ENCODE data around the gene DTX2. TPM values are rescaled to one million over a fixed set of nuclear protein-coding genes. Genes with fewer than 3 reads are reported as not detected.
A peak's percentile ranks its signal among the peaks of the same experiment; 100 is the strongest.
"Not testable (repeated sequence)": the region's sequence is repeated elsewhere in the genome, so short reads cannot be mapped to it uniquely, and the experiment has no call there.

DTX2 gene
- total RNA-seq, 1 donor from 2014 or later, result 21.7 TPM

DNA sequence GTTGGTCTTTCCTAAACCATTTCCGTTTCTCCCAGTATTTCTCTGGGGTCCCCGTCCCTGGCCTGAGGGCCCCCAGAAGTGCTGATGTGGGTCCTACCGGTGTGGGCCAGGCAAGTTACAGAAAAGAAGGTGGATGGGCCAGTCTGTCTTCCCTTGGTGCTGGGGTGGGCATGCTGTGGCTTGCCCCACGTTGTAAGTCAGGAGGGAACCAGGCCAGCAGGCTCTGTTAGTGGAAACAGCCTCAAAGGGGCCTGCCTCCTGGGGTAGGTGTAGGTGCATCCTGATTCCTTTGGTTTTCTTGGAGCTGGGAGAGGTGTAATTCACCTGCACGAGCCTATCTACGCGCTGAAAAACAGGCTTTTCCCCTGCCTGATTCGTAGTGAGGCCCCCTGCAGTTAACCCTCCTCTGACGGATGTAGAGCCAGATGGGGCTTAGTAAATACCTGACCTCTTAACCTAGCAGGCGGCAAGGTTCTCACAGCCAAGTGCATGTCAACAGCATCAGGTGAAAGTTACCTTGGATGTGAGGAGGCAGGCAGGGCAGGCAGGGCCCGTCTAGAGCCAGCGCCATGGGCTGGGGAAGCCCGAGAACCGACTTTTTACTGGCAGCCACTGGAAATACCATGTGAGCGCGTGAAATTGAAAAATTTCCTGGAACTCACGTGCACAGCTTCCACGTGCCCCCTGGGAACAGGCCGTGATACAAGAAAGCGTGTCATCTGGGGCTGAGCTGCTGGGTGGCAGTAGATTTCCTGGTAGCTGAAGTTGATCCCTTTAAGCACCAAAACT lies 24.5 kb downstream of the DTX2 start:
- not testable (repeated sequence) for DNase-seq (ENCODE audit: low read depth)

DNA sequence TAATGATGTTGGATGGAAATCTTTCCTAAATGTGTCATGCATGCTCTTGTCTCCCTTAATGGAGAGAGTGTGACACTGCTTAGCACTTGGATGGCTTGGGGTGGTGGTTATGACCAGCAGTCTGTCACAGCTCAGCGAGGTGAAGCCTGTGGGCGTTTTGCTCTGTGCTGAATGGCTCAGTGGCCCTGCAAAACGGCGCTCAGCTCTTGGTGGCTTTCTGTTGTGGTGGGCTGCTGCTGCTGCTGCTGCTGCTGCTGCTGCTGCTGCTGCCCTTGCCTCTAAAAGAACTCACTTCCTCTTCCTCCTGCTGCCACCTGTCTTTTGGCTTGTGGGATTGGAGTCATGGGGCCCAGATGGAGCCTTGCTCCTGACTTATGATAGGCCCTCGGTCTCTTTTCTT lies 25.1 kb downstream of the DTX2 start:
- DNase-seq (ENCODE audit: low read depth), result not testable (repeated sequence)

DNA sequence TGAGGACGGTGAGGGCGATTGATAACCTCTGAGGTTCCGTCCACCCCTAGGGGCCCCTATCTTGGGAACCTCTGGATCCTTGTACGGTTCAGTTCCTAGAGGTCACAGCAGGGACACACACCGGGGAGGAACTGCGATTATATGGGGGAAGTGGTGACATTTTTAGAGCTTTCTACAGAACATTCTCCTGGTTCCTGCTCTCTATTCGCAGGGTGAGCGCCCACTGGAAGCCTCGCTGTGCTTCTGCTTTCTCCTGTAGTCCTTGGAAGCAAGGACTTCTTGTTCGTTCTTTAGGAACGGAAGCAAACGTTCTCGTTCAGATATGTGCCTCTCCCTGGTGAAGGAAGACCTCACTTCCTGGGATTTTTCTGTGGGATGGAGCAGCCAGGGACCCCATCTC lies 26.5 kb downstream of the DTX2 start:
- DNase-seq (ENCODE audit: low read depth), result not testable (repeated sequence)

DNA sequence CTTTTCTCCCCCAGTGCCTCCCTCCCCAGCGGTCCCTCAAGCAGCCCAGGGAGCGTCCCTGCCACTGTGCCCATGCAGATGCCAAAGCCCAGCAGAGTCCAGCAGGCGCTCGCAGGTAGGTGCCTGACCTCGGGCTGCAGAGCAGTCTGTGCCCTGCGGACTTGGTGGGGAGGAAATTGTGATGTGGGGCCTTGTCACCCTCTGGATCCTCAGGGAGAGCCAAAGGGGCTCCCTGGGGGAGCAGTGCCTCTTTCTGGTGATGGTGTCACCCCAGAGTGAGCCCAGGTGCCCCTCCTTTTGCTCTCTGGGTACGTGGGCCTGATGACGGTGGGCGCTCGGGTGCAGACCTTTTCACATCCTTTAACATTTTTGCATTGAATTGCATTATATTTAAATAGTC lies 30.6 kb downstream of the DTX2 start:
- DNase-seq (ENCODE audit: low read depth), result not testable (repeated sequence)

DNA sequence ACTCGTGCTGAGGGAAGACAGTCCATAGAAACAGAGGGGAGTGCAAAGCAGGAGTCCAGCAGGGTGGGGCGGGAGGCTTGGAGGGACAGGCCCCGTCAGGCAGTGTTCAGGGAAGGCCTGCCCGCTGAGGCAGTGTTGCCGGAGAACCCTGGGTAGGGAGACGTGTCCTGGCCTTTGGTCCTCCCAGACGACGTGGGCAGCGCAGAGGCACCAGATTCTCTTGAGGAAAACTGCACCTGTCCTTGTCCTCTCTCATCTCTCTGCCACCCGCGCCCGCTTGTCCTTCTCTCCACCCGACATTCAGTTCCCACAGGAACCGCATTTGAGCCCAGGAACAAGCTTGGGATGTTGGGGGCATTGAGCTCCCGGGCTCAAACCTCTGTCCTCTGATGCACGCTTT lies 34.2 kb downstream of the DTX2 start:
- DNase-seq (ENCODE audit: low read depth), result not testable (repeated sequence)

DNA sequence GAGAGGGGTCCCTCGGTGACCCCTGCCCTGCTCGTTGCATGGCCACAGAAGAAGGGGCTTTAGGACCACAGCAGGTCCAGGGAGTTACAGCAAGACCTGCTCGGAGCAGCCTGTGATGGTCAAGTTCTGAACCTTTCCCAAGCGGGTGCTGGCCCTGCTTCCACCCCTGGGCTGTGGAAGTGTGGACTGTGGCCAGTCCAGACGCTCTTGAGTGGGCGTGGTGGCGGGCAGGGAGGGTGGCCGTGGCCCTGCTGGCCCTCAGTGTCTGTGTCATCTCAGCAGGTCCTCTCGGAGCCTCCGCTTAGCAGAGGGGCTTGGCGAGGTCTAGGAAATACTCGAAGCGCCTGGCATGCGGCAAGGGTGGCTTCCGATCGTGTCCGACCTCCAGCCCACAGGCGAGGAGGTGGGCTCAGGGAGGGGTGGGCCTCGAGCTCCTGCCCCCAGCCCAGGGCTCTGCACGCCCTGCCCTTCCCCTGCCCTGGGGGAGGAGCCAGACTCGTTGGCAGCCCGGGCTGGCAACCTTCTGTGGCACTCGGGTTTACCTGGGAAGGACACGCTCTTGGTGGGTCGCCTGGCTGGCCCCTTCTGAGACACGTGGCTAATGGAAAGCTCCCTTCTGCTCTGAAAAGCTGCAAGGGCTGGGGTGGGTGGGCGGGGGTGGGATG lies 36.5 kb downstream of the DTX2 start:
- not testable (repeated sequence) for DNase-seq (ENCODE audit: low read depth)

DNA sequence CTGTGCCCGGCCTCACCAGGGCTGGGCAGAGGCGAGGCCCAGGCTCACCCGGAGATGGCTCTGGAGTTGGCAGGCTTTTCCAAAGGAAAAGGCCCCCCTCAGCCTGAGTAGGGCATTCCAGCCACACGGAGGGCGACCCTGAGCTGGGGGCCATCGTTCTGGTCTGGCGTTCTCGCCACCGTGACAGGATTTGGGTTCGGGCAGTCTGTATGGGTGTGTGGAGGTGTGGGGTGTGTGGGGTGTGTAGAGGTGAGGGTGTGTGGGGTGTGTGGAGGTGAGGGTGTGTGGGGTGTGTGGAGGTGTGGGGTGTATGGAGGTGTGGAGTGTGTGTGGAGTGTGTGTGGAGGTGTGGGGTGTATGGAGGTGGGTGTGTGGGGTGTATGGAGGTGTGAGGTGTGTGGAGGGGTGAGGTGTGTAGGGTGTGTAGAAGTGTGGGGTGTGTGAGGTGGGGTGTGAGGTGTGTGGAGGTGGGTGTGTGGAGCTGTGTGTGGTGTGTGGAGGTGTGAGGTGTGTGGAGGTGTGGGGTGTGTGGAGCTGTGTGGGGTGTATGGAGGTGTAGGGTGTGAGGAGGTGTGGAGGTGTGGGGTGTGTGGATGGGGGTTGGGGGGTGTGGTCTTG lies 37.2 kb downstream of the DTX2 start:
- DNase-seq (ENCODE audit: low read depth), result not testable (repeated sequence)

DNA sequence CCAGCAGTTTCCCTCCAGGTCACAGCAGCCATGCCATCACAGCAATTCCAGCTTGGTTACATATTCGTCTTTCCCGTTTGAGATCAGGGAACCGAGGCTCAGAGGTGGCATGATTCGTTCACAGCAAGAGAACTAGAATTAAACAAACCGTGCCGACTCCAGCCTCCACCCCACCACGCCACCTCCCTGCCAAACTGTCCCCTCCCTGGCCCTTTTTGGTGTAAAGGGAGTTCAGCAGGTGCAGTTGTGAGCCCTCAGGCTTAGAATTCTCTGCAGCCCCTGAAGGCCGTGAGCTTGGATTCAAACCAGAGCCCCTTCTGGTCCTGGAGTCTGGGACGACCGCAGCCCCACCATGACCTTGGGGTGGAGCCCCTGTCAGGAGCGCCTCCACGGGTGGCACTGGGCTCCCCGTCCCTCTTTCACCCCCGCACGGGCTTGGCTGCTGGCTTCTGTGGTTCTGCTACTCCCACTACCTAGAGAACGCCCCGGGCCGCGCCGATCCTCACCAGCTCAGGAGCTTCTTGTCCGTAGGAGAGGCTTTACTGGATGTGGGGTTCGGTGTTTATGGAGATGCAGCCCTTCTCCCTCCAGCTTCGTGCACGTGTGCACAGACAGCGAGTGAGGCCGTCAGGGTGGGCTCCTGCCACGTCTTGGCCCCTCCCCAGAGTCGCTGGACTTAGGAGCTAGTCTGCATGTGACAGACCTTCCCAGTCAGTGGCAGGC lies 37.9 kb downstream of the DTX2 start:
- not testable (repeated sequence) for DNase-seq (ENCODE audit: low read depth)

DNA sequence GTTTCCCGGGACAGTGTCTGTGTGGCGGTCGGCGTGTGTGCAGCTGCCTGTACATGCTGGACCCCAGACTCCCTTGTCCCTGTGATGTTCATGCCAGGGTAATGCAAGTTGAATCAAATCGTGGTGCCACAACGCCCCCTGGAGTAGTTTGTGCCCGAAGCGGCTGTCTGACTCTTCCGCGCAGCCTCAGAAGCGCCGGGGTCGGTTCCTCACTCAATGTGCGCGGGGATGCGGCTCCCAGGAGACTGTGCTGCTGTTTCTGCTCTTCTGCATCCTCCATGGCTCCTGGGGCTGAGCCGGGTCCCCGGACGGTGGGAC lies 38.4 kb downstream of the DTX2 start:
- DNase-seq (ENCODE audit: low read depth), result not testable (repeated sequence)

DNA sequence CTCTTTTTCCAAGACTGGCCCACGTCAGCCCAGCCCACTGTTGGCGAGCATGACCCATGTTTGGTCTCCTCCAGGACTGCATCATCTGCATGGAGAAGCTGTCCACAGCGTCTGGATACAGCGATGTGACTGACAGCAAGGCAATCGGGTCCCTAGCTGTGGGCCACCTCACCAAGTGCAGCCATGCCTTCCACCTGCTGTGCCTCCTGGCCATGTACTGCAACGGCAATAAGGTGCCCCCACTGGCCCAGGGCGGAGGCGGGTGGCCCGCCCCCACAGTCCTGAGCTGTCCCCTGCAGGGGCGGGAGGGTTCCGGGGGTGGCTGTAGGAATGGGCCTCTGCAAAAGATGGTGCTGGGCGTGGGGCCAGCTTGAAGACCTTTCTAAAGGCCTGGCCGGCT lies 40.7 kb downstream of the DTX2 start:
- not testable (repeated sequence) for DNase-seq (ENCODE audit: low read depth)

DNA sequence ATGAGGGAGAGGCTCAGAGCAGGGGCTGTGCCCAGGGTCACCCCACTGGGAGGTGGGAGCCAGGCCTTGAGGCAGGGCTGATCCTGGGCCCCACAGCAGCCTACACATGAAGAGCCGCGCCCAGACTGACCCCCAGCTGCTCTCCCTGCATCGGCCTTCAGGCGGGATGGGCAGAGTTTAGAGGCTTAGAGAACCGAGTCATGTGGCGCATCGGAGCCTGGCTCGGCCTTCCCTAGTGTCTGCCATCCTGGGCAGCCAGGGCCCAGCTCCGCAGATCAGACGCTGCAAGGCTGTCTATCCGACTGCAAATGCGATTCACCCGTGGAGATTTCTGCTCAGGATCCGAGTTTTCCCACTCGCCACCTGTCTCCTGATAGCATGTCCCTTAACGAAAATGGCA lies 41.3 kb downstream of the DTX2 start:
- DNase-seq (ENCODE audit: low read depth), result not testable (repeated sequence)

DNA sequence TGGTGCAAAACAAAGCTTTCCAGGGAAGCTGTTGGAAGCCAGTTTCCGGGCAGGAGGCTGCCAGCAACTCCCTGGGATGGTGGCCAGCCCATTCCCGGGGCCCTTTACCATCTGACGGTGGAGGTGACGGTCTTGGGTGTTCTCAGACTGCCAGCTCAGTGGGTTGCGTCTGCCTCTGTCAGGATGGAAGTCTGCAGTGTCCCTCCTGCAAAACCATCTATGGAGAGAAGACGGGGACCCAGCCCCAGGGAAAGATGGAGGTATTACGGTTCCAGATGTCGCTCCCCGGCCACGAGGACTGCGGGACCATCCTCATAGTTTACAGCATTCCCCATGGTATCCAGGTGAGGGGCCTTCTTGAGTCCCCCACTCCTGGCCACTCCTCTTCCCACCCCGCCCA lies 41.7 kb downstream of the DTX2 start:
- DNase-seq (ENCODE audit: low read depth), result not testable (repeated sequence)

DNA sequence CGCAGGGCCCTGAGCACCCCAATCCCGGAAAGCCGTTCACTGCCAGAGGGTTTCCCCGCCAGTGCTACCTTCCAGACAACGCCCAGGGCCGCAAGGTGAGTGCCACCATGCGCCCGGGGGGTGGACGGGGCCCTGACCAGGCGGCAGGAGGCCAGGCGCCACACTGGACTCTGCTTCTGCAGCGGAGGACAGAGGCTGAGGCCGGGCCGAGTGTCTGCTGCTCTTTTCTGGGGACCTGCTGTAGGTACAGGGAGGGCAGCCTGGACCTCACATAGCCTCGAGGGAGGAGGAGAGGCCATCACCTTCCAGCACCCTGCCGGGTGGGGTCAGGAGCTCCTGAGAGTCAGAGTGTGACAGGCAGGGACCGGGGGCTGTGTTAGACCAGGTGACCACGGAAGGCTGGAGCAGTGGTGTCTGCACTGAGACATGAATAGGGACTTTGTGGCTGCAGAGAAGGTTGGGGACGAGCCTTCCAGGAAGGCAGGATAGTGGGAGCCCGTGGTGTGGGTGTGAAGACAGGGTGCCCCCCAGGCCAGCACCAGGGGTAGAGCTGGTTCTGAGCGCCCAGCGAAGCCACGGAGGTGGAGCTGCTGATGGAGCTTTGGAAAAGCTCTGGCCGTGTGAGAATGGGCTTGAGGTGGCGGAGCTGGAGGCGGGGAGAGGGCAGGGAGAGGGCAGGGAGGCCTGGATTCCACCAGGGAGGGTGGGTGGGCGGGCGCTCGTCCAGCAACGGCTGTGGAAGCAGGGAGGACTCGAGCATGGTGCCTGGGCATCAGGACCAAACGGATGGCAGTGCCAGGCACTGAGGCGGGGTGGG lies 43.0 kb downstream of the DTX2 start:
- DNase-seq (ENCODE audit: low read depth), result not testable (repeated sequence)

DNA sequence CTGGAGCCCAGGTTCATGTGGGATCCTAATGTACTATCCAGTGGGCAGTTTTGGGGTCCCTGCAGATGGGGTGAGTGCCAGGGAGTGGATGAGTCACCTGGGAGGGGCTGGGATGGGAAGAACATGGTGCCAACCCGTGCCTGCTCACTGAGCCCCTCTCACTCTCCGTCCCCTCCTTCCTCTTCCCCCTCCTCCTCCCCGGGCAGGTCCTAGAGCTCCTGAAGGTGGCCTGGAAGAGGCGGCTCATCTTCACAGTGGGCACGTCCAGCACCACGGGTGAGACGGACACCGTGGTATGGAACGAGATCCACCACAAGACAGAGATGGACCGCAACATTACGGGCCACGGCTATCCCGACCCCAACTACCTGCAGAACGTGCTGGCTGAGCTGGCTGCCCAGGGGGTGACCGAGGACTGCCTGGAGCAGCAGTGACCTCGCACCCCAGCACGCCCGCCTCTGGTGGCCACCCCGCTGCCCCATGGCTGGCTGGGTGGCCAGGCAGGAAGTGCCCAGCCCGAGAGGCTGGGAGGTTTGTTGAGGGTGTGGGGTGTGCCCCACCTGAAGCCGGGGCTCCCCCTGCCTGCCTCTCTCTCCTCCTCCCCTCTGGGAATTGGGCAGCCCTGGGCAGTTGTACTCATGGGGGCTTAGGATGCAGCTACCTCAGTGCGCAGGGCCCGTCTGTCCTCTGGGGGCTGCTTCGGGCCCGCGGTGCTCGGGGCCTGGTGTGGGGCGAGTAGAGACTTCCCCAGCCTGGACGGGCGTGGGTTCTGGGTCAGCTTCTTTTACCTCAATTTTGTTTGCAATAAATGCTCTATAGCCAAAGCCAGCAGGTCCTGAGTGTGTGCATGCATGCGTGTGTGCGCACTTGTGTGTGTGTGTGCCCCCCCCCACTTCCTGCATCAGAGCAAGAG lies 43.9 kb downstream of the DTX2 start:
- DNase-seq (ENCODE audit: low read depth), result no peak

DNA sequence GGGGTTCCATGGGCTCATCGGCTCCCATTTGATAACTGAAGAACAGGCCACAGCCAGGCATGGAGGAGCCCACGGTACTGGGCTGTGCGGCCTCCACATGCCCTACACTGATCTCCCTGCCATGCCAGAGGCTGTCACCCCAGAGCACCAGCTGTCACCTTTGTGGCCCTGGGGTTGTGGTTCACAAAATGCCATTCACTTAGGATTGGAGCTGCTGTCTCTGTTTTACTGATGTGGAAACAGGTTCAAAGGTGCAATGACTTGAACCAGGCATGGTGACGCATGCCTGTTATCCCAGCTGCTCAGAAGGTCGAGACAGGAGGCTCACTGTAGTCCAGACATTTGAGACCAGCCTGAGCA lies 44.6 kb downstream of the DTX2 start:
- DNase-seq (ENCODE audit: low read depth), result peak; percentile 87

DNA sequence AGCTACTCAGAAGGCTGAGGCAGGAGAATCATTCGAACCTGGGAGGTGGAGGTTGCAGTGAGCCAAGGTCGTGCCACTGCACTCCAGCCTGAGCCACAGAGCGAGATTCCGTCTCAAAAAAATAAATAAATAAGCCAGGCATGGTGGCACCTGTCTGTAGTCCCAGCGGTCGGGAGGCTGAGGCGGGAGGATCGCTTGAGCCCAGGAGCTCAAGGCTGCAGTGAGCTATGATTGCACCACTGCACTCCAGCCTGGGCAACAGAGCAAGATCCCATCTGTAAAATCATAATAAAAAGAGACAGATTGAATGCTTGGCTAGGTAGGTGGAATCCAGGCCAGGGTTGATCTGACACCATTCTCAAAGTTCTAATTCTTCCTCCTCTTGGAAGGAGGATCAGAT lies 45.1 kb downstream of the DTX2 start:
- not testable (repeated sequence) for DNase-seq (ENCODE audit: low read depth)

DNA sequence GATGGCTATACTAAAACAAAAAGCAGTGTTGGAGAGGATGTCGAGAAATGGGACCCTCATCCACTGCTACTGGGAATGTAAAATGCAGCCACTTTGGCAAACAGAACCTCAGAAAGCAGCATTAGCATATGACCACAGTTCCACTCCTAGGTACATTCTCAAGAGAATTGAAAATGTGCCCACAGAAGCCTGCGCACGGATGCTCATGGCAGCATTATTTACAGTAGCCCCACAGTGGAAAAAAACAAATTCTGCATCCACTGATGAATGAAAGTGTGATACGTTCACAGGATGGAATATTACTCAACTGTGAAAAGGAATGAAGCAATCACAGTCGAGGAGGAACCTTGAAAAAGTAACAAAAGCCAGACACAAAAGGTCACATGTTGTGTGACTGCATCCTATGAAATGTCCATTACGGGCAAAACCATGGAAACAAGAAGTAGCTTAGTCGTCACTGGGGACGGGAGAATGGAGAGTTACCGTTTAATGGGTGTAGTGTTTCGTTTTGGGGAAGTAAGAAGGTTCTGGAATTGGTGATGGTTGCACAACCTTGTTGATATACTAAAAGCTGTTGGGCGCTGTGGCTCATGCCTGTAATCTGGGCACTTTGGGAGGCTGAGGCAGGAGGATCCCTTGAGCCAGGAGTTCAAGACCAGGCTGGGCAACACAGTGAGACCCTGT lies 46.4 kb downstream of the DTX2 start:
- DNase-seq (ENCODE audit: low read depth), result no peak

DNA sequence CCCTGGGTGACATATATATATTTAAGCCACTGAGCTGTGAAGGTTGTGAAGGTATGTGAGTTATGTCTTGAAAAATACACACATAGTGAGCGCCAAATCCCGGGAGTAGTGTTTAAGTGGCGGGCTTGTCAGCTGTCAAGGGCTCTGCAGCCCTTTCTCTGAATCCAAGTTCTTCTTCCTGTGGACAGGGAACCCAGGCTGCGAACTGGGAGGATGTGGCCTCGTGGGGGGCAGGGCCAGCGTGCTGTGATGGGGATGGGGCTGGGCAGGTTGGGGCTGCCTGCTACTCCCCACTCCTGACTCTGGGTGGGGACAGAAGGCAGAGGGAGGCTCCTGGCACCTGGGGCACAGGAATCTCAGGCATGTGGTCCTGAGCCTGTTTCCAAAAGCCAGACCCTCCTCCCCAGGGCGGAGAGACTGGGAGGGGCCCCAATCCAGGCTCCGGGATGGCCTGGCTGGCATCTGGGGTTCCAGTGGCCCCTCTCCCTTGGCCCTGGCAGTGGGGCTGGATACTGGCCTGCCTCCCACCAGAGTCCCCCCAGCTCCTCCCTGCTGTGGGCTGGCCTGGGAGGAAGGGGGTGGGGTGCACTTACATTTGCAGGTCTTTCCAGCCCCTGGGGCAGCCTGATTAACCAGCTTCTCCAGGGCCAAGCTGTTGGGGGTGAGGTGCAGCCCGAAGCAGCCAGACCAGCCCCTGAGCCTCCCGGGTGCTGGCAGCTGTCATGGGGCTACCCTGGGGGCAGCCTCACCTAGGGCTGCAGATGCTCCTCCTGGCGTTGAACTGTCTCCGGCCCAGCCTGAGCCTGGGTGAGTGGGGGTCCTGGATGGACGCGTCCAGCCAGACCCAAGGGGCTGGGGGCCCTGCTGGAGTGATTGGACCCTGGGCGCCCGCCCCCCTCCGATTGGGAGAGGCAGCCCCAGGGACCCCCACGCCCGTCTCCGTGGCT lies 48.7 kb downstream of the DTX2 start, which contains the start of gene UPK3B:
TSS of gene UPK3B (plus strand) at position 622 of the 947 bp plus-strand sequence. CDS start at position 723, 101 bp downstream.
- DNase-seq (ENCODE audit: low read depth), result peak; percentile 15

All from myocyte (in vitro differentiated cells).